H1 (cell line): ENCODE results near the gene LDHB.

ENCODE experiments used
- CTCF ChIP-seq, 3 experiments: IDR thresholded peaks; 1 replicate in 2 of 3; 2 replicates in 1 of 3; pipeline versions ENCODE4 v1.5.1 to v1.6.1; 2011; ENCODE audit warnings: low read length in 3 of 3, mild to moderate bottlenecking in 3 of 3, inconsistent platforms in 2 of 3, low read depth in 1 of 3, moderate library complexity in 1 of 3; ENCODE audit not compliant: insufficient read depth in 1 of 3; ENCODE audit errors: control extremely low read depth in 1 of 3
- SRF ChIP-seq: IDR thresholded peaks from 2 replicates; pipeline ENCODE4 v1.6.1; 2011; ENCODE audit warnings: mild to moderate bottlenecking, low read depth, low read length, moderate library complexity

- TF ChIP-seq SRF (no peak), CTCF (IDR thresholded peaks at IDR 0.05; ENCODE audit: control extremely low read depth in 1 of 3, insufficient read depth in 1 of 3, low read depth in 1 of 3, low read length in 3 of 3) (no peak)
Measured at GRCh38 chr12:21690704-21691368, 33.2 kb upstream of the LDHB start.
